H9 (cell line): ENCODE results near the gene TNNT1. TPM values are rescaled to one million over a fixed set of nuclear protein-coding genes. Genes with fewer than 3 reads are reported as not detected.

Experiments used
- DNase-seq: peaks from one replicate; pipeline ENCODE4 v3.0.0-alpha.2; 2017
- H2AFZ ChIP-seq: one replicate; pipeline ENCODE4 v1.6.1; 2013; ENCODE audit warnings: mild to moderate bottlenecking, low read length, control low read depth, moderate library complexity
- H2AK5ac ChIP-seq: 2 replicates; pipeline ENCODE4 v1.6.1; 2013; ENCODE audit warnings: low read length, control low read depth, mixed read lengths; ENCODE audit not compliant: insufficient read length
- H2BK120ac ChIP-seq: one replicate; pipeline ENCODE4 v1.6.1; 2013; ENCODE audit warnings: low read depth, mild to moderate bottlenecking, low read length, control low read depth, inconsistent platforms; ENCODE audit not compliant: poor library complexity, severe bottlenecking
- H2BK12ac ChIP-seq: 2 replicates; pipeline ENCODE4 v1.6.1; 2013; ENCODE audit warnings: low read length, control low read depth, mixed read lengths, low read depth; ENCODE audit not compliant: insufficient read length
- H2BK15ac ChIP-seq: 2 replicates; pipeline ENCODE4 v1.6.1; 2013; ENCODE audit warnings: low read depth, low read length, control low read depth
- H2BK20ac ChIP-seq: one replicate; pipeline ENCODE4 v1.6.1; 2013; ENCODE audit warnings: low read depth, mild to moderate bottlenecking, low read length, control low read depth, inconsistent platforms; ENCODE audit not compliant: poor library complexity, severe bottlenecking
- H2BK5ac ChIP-seq: 2 replicates; pipeline ENCODE4 v1.6.1; 2013; ENCODE audit warnings: low read length, control low read depth, mixed read lengths; ENCODE audit not compliant: insufficient read length
- H3K14ac ChIP-seq: 2 replicates; pipeline ENCODE4 v1.6.1; 2013; ENCODE audit warnings: low read length, control low read depth; ENCODE audit not compliant: insufficient read depth
- H3K18ac ChIP-seq: 2 replicates; pipeline ENCODE4 v1.6.1; 2013; ENCODE audit warnings: low read depth, mild to moderate bottlenecking, mixed read lengths, low read length, control low read depth; ENCODE audit not compliant: insufficient read length
- H3K23ac ChIP-seq: 2 replicates; pipeline ENCODE4 v1.6.1; 2013; ENCODE audit warnings: low read length, control low read depth, mixed read lengths, low read depth; ENCODE audit not compliant: insufficient read length
- H3K23me2 ChIP-seq: 2 replicates; pipeline ENCODE4 v1.6.1; 2013; ENCODE audit warnings: low read depth, mild to moderate bottlenecking, mixed read lengths, low read length, control low read depth; ENCODE audit not compliant: insufficient read length, poor library complexity, severe bottlenecking
- H3K27ac ChIP-seq: 2 replicates; pipeline ENCODE4 v1.5.1; 2013; ENCODE audit warnings: low read length, control low read depth, mixed read lengths, low read depth; ENCODE audit not compliant: insufficient read length
- H3K27me3 ChIP-seq: 2 replicates; pipeline ENCODE4 v1.6.1; 2013; ENCODE audit warnings: low read length, control low read depth, inconsistent platforms; ENCODE audit not compliant: insufficient read depth
- H3K4ac ChIP-seq: 2 replicates; pipeline ENCODE4 v1.6.1; 2013; ENCODE audit warnings: low read depth, mild to moderate bottlenecking, control low read depth, inconsistent platforms, low read length, moderate library complexity
- H3K4me1 ChIP-seq: 2 replicates; pipeline ENCODE4 v1.6.1; 2013; ENCODE audit warnings: low read length, control low read depth, inconsistent platforms; ENCODE audit not compliant: insufficient read depth
- H3K4me2 ChIP-seq: 2 replicates; pipeline ENCODE4 v1.6.1; 2013; ENCODE audit warnings: low read length, control low read depth, mixed read lengths; ENCODE audit not compliant: insufficient read length, insufficient read depth
- H3K56ac ChIP-seq: 2 replicates; pipeline ENCODE4 v1.6.1; 2013; ENCODE audit warnings: low read depth, mild to moderate bottlenecking, mixed read lengths, low read length, control low read depth; ENCODE audit not compliant: insufficient read length
- H3K79me1 ChIP-seq: 2 replicates; pipeline ENCODE4 v1.6.1; 2013; ENCODE audit warnings: low read depth, mild to moderate bottlenecking, moderate library complexity, low read length, control low read depth, inconsistent platforms; ENCODE audit not compliant: insufficient read depth, poor library complexity, severe bottlenecking
- H3K79me2 ChIP-seq: 2 replicates; pipeline ENCODE4 v1.6.1; 2013; ENCODE audit warnings: low read length, control low read depth, inconsistent platforms; ENCODE audit not compliant: insufficient read depth
- H3K9ac ChIP-seq: 2 replicates; pipeline ENCODE4 v1.6.1; 2013; ENCODE audit warnings: low read length, control low read depth, mixed read lengths; ENCODE audit not compliant: insufficient read length; ENCODE audit errors: extremely low read depth
- H3K9me3 ChIP-seq: one replicate; pipeline ENCODE4 v1.6.1; 2013; ENCODE audit warnings: low read depth, low read length, inconsistent platforms; ENCODE audit not compliant: control insufficient read depth
- H3T11ph ChIP-seq: one replicate; pipeline ENCODE4 v1.6.1; 2013; ENCODE audit warnings: mild to moderate bottlenecking, low read length, control low read depth, inconsistent platforms
- H4K20me1 ChIP-seq: one replicate; pipeline ENCODE4 v1.6.1; 2013; ENCODE audit not compliant: control insufficient read depth, insufficient read length, insufficient read depth
- H4K5ac ChIP-seq: 2 replicates; pipeline ENCODE4 v1.6.1; 2013; ENCODE audit warnings: low read depth, mild to moderate bottlenecking, mixed read lengths, low read length, control low read depth; ENCODE audit not compliant: insufficient read length
- H4K8ac ChIP-seq: replicated peaks from 2 replicates; pipeline ENCODE4 v1.6.1; 2013; ENCODE audit warnings: low read length, control low read depth, mixed read lengths, low read depth; ENCODE audit not compliant: insufficient read length
- H4K91ac ChIP-seq: 2 replicates; pipeline ENCODE4 v1.6.1; 2013; ENCODE audit warnings: low read depth, mild to moderate bottlenecking, moderate library complexity, mixed read lengths, low read length, control low read depth; ENCODE audit not compliant: insufficient read length
- H3K27ac Mint-ChIP-seq, 3 experiments: 2 replicates in 2 of 3; 3 replicates in 1 of 3; pipeline ENCODE4 v1.8.0; 2020 to 2021; ENCODE audit warnings: mixed read lengths in 3 of 3, mild to moderate bottlenecking in 1 of 3, moderate library complexity in 1 of 3
- H3K27me3 Mint-ChIP-seq: 2 replicates; pipeline ENCODE4 v1.8.0; 2021; ENCODE audit warnings: low read depth, mild to moderate bottlenecking, moderate library complexity, mixed read lengths
- H3K36me3 Mint-ChIP-seq, 3 experiments: 2 replicates in 2 of 3; 3 replicates in 1 of 3; pipeline ENCODE4 v1.8.0; 2020 to 2021; ENCODE audit warnings: low read depth in 3 of 3, mixed read lengths in 3 of 3; ENCODE audit not compliant: insufficient read depth in 1 of 3
- H3K4me1 Mint-ChIP-seq, 2 experiments: 2 replicates each; pipeline ENCODE4 v1.8.0; 2020; ENCODE audit warnings: mixed read lengths in 2 of 2
- H3K4me3 Mint-ChIP-seq, 2 experiments: 2 replicates in 1 of 2; 3 replicates in 1 of 2; pipeline ENCODE4 v1.8.0; 2020 to 2021; ENCODE audit warnings: mild to moderate bottlenecking in 2 of 2, mixed read lengths in 2 of 2, moderate library complexity in 1 of 2
- H3K9me3 Mint-ChIP-seq, 2 experiments: 2 replicates in 1 of 2; 3 replicates in 1 of 2; pipeline ENCODE4 v1.8.0; 2020; ENCODE audit warnings: mild to moderate bottlenecking in 2 of 2, mixed read lengths in 2 of 2, moderate library complexity in 1 of 2
- WGBS: extraction: QIAGEN DNeasy Blood & Tissue Kit; methylation state at CpG from one replicate; pipeline ENCODE4 v1.1.7; 2013; ENCODE audit warnings: missing lambda C conversion rate, low lambda C conversion rate, mixed read lengths; ENCODE audit not compliant: insufficient read length; ENCODE audit errors: extremely low coverage; 5-methylcytosine and 5-hydroxymethylcytosine counted together
- total RNA-seq: library from RNA; stranded (reverse); gene quantifications from 2 replicates; pipeline ENCODE4 v1.2.1, GENCODE V29; 2021
- TF ChIP-seq, protein P1 (sequence below): fragments of 200-600 bp; sonication (generic); conservative IDR thresholded peaks from 3 replicates; pipeline ENCODE4 v1.8.0; 2021; ENCODE audit warnings: antibody characterized with exemption, mild to moderate bottlenecking

TNNT1 gene
- total RNA-seq, 1 experiment from 2014 or later = 127 TPM

DNA sequence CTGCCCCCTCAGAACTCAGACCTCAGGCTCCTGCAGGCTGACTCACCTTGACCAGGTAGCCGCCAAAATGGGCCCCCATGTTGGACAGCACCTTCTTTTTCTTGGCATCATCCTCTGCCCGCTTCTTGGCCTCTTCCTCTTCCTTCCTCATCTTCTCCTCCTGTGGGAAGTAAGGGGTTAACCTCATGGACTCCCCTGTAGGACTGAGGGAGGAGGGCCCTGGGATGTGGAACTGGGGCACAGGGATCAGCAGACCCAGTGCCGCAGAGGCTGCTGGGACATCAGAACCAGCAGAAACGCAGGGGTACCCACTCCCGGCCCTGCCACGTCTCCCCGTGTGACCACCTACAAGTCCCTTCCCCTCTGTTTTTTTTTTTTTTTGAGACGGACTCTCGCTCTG lies 11.1 kb downstream of the TNNT1 start:
- Mint-ChIP-seq H3K9me3 (no peaks in the 10 kb centered on the region), H3K27me3 (no peaks in the 10 kb centered on the region), H3K27ac (0 out of 7 replicates have a peak overlapping the region, but pooled peaks of 1 of the 3 experiments have one; percentile 68), H3K4me1 (peaks cover 12 to 26% of the 10 kb centered on the region in 2 experiments), H3K36me3 (peaks cover 13 to 63% (median 34%) of the 10 kb centered on the region in 3 experiments), H3K4me3 (no peak overlapping the region)
- H3K27ac ChIP-seq = no peak overlapping the region
- no peak overlapping the region for H4K8ac ChIP-seq
- no peak overlapping the region for H2BK20ac ChIP-seq
- H2AFZ ChIP-seq = no peak overlapping the region
- H3K4me2 ChIP-seq = no peak overlapping the region
- no peak overlapping the region for H2BK15ac ChIP-seq
- H4K5ac ChIP-seq = no peak overlapping the region
- H3K18ac ChIP-seq = no peak overlapping the region
- H4K91ac ChIP-seq = no peak overlapping the region
- no CpG with 5 or more reads among the region's 9 CpGs for WGBS
- H4K20me1 ChIP-seq = no peaks in the 10 kb centered on the region
- no peak overlapping the region for H2BK5ac ChIP-seq
- H3K79me2 ChIP-seq = no peaks in the 10 kb centered on the region
- no peak overlapping the region for H3K4ac ChIP-seq
- no peak overlapping the region for H2BK12ac ChIP-seq
- H3K27me3 ChIP-seq = no peaks in the 10 kb centered on the region
- no peak for DNase-seq
- no peaks in the 10 kb centered on the region for H3K23me2 ChIP-seq
- no peak overlapping the region for H3K56ac ChIP-seq
- H3K14ac ChIP-seq = no peak overlapping the region
- H2BK120ac ChIP-seq = no peak overlapping the region
- H3K4me1 ChIP-seq = no peaks in the 10 kb centered on the region; the same call in 1 of the 2 replicates
- no peaks in the 10 kb centered on the region for H3K79me1 ChIP-seq
- H3K9me3 ChIP-seq = no peaks in the 10 kb centered on the region
- TF ChIP-seq, protein P1, sequence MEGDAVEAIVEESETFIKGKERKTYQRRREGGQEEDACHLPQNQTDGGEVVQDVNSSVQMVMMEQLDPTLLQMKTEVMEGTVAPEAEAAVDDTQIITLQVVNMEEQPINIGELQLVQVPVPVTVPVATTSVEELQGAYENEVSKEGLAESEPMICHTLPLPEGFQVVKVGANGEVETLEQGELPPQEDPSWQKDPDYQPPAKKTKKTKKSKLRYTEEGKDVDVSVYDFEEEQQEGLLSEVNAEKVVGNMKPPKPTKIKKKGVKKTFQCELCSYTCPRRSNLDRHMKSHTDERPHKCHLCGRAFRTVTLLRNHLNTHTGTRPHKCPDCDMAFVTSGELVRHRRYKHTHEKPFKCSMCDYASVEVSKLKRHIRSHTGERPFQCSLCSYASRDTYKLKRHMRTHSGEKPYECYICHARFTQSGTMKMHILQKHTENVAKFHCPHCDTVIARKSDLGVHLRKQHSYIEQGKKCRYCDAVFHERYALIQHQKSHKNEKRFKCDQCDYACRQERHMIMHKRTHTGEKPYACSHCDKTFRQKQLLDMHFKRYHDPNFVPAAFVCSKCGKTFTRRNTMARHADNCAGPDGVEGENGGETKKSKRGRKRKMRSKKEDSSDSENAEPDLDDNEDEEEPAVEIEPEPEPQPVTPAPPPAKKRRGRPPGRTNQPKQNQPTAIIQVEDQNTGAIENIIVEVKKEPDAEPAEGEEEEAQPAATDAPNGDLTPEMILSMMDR = no peak
- no peak overlapping the region for H3T11ph ChIP-seq
- no peak overlapping the region for H3K23ac ChIP-seq
- H3K9ac ChIP-seq = no peak overlapping the region
- H2AK5ac ChIP-seq = no peak overlapping the region
